ENCODE data around the gene ISY1.

- no peak for TF ChIP-seq REST (IDR thresholded peaks at IDR 0.05)
- no peak for TF ChIP-seq CTCF (IDR thresholded peaks at IDR 0.05; ENCODE audit: low read depth, low read length, missing input control)
- TF ChIP-seq YY1 (IDR thresholded peaks at IDR 0.05), result no peak
- no peak for TF ChIP-seq RAD21 (IDR thresholded peaks at IDR 0.05)
- no peak for TF ChIP-seq MAX (IDR thresholded peaks at IDR 0.05)
- TF ChIP-seq GABPA (IDR thresholded peaks at IDR 0.05 in 1 of 2, conservative IDR thresholded peaks at IDR 0.05 in 1 of 2), result no peak
- no peak for TF ChIP-seq EGR1 (IDR thresholded peaks at IDR 0.05; ENCODE audit: low read depth in 2 of 2)
- no peak for TF ChIP-seq FOXA1 (IDR thresholded peaks at IDR 0.05)
- no peak for TF ChIP-seq FOXA2 (IDR thresholded peaks at IDR 0.05)
- TF ChIP-seq SP1 (IDR thresholded peaks at IDR 0.05), result no peak
Observed at GRCh38 chr3:129128357-129129155, 32.3 kb downstream of the ISY1 start.

All from liver (tissue), 3 donors.